HG03378 (cell line): Measurements from ENCODE around the gene METRNL.
"Not testable (repeated sequence)": the region's sequence is repeated elsewhere in the genome, so short reads cannot be mapped to it uniquely, and the experiment has no call there.

Experiments used
- ATAC-seq: cut with Tn5 transposase; IDR thresholded peaks from one replicate; pipeline ENCODE4 v1.9.1; 2021; ENCODE audit warnings: mild to moderate bottlenecking, moderate library complexity; ENCODE audit not compliant: unreplicated experiment

Gene METRNL, protein sequence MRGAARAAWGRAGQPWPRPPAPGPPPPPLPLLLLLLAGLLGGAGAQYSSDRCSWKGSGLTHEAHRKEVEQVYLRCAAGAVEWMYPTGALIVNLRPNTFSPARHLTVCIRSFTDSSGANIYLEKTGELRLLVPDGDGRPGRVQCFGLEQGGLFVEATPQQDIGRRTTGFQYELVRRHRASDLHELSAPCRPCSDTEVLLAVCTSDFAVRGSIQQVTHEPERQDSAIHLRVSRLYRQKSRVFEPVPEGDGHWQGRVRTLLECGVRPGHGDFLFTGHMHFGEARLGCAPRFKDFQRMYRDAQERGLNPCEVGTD

DNA sequence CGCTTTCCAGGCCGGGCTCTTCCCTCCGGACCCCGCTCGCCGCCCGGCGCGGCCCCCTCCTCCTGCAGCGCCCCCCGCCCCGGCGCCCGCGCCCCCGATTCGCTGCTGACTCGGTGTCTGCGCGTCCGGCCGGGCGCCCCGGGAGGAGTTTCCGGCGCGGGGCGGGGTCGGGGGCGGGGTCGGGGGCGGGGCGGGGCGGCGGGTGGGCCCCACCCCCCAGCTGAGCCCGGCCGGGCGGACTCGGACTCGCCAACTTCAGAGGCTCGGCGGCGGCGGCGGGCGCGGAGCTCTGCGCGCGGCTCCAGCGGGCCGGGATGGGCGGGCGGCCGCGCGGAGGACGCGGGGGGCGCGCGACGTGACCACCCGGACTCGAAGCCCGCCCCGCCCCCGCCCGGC, at the start of gene METRNL:
Gene METRNL, plus strand, starts transcription at position 258 of the 396 bp plus-strand sequence. CDS start 207 bp downstream, outside the sequence.
- no peak for ATAC-seq

DNA sequence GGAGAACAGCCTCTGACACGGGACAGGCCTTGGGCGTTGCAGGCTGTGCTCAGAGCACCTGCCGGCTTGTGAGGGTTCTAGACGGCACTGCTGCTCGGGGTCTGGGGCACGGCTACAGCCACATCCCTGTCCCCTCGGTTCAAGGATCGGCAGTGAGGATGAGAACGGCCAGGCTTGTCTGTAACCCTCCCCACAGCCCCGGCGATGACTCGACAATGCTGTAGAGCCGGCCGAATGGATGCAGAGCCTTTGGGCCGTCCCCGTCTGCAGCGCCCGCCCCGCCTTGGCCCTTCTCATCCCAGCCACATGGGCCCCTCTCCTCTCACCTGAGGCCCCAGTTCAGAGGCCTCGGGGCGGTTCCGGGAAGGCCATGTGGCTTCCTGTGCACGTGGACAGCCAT, 49.0 kb upstream of the METRNL start:
- ATAC-seq = no peak

DNA sequence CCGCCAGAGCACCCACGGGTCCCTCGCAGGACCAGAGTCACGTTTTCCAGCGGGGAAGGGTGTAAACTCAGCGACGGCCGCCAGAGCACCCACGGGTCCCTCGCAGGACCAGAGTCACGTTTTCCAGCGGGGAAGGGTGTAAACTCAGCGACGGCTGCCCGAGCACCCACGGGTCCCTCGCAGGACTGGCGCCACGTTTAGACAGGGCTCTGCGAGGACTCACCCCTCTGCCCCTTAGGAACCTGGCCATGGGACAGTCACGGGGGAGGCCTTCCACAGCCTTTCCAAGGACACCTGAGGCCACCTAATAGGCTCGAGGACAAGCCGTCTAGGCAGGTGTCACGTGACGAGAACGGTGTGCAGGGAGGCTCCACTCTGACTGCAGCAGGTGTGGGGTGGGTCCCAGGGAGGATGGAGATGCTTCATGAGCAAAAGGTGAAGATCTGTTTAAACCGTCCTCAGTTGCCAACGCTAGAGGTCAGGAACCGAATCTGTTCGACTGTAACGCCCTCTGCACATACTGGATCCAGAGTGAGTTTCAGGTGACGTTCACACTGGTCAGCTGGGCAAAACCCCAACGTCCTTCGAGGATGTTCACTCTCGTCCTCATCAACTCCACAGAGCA, 48.0 kb upstream of the METRNL start:
- ATAC-seq = no peak

DNA sequence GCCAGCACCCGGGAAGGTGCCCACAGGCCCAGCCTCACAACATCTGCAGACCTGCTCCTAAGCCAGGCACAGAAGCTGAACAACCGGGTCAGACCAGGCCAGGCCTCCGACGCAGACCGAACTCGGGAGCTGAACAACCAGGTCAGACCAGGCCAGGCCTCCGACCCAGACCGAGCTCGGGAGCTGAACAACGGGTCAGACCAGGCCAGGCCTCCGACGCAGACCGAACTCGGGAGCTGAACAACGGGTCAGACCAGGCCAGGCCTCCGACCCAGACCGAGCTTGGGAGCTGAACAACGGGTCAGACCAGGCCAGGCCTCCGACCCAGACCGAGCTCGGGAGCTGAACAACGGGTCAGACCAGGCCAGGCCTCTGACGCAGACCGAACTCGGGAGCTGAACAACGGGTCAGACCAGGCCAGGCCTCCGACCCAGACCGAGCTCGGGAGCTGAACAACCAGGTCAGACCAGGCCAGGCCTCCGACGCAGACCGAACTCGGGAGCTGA, 47.4 kb upstream of the METRNL start:
- ATAC-seq = not testable (repeated sequence)

DNA sequence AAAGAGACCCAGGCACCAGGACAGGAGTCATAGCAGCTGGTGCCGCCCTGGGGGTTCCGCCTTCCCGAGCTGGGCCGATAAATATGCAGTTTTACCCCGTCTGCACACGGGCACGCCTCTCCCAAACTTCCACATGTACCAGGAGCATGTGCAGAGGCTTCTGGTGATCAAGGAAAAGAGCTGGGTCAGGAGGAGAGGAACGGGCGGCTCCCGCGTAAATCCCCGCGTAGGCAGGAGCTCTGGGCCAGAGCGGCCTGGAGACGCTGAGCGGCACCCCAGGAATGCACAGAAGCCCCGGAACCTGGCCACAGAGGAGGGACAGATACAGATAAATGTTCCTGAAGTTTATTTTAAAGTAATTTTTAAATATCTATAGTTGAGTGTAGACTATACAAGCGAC, 46.6 kb upstream of the METRNL start:
- ATAC-seq = no peak

DNA sequence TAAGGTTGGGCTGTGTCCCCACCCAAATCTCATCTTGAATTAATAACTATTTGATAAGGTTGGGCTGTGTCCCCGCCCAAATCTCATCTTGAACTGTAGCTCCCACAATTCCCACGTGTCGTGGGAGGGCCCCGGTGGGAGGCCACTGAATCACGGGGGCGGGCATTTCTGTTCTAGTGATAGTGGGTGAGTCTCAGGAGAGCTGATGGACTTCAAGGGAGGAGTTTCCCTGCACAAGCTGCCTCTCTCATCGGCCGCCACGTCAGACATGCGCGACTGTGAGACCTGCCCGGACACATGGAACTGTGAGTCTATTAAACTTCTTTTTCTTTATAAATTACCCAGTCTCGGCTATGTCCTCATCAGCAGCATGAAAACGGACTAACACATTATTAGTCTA, 44.9 kb upstream of the METRNL start:
- no peak for ATAC-seq

DNA sequence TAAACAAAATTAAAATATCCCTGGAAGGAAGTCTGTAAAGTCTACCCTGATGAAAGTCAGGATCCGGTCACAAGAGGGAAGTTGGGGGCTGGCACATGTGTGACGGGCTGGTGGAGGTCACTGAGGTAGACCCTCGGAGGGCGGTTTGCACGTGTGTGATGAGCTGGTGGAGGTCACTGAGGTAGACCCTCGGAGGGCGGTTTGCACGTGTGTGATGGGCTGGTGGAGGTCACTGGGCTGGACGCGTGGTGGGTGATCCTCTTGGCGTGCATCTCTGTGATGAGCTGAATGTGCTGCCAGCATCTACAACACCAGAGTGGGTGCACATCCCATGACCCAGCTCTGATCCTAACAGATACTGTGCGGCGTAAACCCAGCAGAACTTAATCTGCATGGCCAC, 43.7 kb upstream of the METRNL start:
- ATAC-seq = no peak

DNA sequence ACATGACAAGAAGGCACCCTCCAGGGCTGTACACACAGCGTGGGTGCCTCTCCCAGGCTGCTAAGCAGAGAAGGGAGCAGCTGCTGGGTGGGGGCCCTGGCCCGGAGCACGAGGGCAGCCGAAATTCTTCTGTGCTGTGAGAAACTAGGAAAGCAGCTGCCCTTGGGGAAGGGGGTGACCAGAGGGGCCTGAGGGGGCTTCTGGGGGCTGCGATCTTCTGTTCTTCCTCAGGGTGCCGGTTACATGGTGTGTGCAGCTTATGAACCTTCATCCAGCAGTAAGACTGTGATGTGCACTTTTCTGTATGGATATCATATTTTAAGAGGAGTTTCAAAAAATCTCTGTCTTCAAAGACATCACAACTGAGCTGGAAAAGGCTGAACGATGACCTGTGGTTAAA, 43.2 kb upstream of the METRNL start:
- no peak for ATAC-seq

DNA sequence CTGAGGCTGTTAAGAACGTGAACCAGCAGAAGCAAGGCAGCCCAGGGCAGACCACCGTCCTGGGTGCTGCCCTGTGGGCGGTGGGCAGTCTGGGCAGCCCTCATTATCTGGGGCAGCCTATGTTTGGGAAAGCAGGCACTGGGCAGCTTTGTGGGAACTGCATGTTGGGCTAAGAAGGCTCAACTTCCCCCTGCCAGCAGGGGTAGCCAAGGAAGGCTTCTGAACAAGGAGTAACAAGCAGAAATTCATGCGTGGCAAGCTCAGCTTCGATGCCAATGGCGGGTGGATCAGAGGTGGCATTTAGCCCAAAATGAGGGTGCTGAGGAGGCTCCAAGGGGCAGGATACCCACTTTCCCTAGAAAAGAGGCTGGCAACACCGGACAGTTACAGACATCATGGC, 42.7 kb upstream of the METRNL start:
- ATAC-seq = no peak

DNA sequence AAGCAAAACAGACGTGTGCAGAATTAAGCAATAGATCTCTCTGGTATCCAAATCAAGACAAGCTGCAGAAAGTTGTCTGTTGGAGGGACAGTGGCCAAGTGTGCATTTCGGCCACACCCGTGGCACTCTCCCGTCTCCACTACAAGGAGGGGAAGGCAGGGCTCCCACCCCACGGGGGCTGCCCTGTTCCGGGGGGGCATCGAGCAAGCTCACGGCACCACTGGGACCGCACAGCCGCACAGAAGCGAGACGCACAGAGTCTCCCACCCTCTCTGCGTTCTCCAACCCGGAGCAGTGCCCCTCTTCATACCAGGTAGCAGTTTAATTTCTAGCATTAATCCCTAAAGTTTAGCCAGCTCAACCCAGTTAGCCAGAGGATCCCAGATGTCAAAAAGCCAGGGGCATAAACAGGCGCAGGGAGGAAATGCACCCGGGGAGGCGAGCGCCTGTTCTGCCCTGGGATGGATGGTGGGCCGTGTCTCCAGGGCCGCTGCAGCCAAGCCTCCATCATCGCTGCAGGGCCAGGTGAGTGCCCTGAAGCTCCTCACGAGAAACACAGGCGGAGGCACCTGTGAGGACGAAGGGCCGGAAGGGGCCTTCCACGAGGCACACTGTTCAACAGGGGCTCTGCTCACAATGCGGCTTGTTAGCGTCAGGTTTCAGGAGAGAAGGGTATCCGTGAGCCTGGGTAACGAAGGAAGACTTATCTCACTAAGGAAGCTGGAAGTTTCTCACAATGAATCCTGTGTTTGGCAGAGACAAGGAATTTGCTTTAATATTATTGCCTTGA, 42.1 kb upstream of the METRNL start:
- ATAC-seq = no peak

DNA sequence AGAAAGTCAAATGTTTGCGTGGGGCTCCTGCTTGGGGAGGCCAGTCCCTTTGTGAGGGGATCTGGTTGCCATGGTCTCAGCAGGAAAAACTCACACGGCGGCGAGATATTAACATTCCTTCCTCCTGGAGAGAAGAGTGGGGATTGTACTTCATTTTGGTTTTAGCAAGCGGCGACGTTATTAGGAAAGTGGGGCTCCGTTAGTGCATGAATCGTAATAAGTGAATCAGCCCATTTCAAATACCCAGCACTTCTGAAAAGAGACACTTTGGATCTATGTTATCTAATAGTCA, 41.6 kb upstream of the METRNL start:
- ATAC-seq = no peak

DNA sequence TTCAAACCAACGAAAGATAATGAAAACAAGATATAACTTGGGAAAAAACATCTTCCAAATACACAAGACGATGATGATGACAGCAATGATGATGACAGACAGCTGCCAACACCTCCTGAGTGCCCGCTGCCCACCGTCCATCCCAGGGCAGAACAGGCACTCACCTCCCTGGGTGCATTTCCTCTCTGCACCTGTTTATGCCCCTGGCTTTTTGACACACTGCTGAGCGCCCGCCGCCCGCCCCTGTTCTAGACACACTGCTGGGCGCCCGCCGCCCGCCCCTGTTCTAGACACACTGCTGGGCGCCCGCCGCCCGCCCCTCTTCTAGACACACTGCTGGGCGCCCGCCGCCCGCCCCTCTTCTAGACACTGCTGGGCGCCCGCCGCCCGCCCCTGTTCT, 40.4 kb upstream of the METRNL start:
- ATAC-seq = not testable (repeated sequence)

DNA sequence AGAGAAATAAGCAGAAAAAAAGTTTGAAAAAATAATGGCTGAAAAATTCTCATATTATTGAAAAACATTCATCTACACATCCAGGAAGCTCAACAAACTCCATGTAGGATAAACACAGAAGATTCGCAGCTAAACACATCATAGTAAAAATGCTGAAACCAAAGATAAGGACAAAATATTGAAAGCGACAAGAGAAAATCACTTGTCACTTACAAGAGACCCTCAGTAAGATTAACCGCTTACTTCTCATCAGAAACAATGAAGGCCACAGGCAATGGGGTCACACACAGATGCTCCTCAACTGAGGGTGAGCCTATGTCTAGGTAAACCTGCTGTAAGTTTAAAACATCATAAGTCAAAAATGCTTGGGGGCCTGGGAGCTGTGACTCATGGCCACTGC, 38.1 kb upstream of the METRNL start:
- no peak for ATAC-seq

DNA sequence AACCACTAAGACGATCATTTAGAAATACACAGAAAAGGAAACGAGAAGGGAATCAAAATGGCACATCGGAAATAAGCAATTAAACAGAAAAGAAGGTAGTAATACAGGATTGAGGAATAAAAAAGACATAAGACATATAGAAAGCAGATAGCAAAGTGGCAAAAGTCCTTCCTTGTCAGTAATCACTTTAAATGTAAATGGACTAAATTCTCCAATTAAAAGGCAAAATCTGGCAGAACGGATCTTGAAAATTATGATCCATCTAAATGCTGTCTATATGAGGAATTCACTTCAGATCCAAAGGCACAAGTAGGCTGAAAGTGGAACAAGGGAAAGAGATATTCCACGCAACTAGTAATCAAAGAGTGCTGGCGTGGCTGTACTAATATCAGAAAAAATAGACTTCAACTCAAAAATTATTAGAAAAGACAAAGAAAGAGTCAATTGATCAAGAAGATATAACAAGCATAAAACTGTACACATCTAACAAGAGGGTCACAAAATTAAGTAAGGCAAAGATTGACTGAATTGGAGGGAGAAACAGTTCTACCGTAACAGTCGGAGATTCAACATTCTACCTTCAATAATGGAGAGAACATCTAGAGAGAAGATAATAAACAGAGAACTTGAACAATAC, 36.8 kb upstream of the METRNL start:
- ATAC-seq = no peak

DNA sequence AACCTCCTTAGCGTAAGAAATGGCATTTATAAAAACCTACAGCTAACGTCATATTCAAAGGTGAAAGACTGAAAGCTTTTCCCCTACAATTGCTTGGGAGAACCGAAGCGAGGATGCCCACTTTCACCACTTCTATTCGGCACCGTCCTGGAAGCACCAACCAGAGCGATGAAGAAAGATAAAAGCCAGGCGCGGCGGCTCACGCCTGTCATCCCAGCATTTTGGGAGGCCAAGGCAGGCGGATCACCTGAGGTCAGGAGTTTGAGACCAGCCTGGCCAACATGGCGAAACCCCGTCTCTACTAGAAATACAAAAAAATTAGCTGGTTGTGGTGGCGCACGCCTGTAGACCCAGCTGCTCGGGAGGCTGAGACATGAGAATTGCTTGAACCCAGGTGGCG, 34.9 kb upstream of the METRNL start:
- ATAC-seq = not testable (repeated sequence)

DNA sequence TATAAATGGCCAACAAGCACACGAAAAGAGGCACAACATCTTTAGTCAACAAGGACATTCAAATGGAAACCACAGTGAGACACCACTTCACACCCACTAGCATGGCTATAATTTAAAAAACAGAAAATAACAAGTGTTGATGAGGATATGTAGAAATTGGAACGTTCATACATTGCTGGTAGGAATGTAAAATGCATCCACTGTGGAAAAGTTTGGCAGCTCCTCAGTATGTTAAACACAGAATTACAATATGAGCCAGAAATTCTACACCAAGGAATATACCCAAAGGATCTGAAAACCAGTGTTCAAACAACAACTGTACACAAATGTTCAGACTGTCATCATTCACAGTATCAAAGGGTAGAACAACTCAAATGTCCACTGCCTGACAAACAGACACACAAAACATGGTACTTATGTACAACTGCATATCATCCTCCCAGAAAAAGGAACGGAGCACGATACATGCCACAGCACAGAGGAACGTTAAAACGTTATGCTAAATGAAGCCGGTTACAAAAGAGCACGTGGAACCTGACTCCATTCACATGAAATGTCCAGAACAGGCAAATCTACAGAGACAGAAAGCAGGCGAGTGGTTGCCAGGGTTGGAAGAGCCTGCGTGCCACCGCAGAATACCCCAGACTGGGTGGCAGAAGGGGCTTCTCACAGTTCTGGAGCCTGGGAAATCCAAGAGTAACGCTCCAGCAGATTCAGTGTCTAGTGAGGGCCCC, 32.8 kb upstream of the METRNL start:
- no peak for ATAC-seq

DNA sequence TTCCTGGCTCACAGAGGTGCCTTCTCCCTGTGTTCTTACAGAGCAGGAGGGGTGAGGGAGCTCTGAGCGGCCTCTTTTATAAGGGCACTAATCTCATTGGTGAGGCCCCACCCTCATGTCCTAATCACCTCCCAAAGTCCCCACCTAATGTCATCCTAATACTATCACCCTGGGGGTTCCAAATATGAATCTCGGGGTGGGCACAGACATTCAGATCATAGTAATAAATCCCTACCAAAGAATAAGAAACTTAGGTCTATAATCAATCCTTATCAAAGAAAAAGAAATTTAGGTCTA, 32.3 kb upstream of the METRNL start:
- ATAC-seq = no peak

DNA sequence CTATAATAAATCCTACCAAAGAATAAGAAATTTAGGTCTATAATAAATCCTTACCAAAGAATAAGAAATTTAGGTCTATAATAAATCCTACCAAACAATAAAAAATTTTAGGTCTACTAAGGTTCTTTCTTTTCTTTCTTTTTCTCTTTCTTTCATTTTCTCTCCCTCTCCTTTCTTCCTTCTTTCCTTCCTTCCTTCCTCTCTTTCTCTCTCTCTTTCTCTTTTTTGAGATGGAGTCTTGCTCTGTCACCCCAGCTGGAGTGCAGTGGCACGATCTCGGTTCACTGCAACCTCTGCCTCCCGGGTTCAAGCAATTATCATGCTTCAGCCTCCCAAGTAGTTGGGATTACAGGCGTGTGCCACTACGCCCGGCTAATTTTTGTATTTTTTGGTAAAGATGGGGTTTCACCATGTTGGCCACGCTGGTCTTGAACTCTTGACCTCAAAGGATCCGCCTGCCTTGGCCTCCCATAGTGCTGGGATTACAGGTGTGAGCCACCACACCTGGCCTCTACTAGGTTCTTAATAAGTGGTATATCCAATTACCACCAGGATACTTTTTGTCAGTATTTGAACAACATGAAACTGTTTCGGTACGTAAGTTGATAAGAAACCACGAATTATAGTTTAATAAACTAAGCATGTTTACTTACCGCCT, 31.5 kb upstream of the METRNL start:
- not testable (repeated sequence) for ATAC-seq

DNA sequence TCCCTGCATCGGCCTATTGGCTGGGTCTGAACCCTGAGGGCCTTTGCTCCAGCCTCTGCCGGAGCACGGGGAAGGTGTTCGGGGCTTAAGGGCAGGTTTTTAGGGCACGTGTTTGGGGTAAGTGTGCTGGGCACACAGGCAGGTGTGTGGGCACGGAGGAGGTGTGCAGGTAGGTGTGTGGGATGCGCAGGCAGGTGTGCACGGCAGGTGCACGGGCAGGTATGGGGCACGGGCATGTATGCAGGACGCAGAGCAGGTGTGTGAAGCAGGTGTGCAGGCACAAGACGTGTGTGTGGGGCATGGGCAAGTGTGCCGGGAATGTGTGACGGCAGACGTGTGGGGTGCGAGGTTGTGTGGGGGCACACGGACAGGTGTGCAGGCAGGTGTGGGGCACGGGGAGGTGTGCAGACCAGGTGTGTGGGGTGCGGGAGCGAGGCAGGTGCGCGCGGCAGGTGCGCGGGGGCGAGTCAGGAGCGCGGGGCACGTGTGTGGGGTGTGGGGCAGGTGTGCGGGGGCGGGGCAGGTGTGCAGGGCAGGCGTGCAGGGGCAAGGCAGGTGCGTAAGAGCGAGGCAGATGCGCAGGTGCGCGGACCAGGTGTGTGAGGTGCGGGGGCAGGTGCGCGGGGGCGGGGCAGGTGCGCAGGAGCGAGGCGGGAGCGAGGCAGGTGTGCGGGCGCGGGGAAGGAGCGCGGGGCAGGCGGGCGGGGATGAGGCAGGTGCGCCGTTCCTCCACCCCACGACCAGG, 28.6 kb upstream of the METRNL start:
- ATAC-seq = no peak
